ENCODE results near the gene DENND1C.

- TF ChIP-seq CTCF (IDR thresholded peaks at IDR 0.05 in 4 of 5, conservative IDR thresholded peaks at IDR 0.05 in 1 of 5) (no peak), POLR2A (IDR thresholded peaks at IDR 0.05) (no peak)
Observed at GRCh38 chr19:6521718-6522646, 40.4 kb upstream of the DENND1C start.

Measured in gastrocnemius medialis (tissue), 4 donors.